ENCODE data around the gene MEIOB.
"Not testable (repeated sequence)": the region's sequence is repeated elsewhere in the genome, so short reads cannot be mapped to it uniquely, and the experiment has no call there.

MEIOB gene

GRCh38 chr16:1808691-1809090, 63.3 kb downstream of the MEIOB start:
- no peak overlapping the region for H3K27ac ChIP-seq (ENCODE audit: low read length)

GRCh38 chr16:1807626-1808025, 64.3 kb downstream of the MEIOB start:
- Histone ChIP-seq H3K27ac (ENCODE audit: low read length) (no peak overlapping the region), H3K9ac (ENCODE audit: low read length) (no peak overlapping the region), H2AFZ (ENCODE audit: low read length) (no peak overlapping the region), H3K36me3 (replicated peaks; ENCODE audit: insufficient read depth, low read length) (no peaks in the 10 kb centered on the region), H3K79me2 (ENCODE audit: low read length) (no peaks in the 10 kb centered on the region), H3K4me3 (ENCODE audit: low read length) (no peak overlapping the region), H3K4me2 (ENCODE audit: low read depth, low read length) (no peak overlapping the region), H3K9me2 (replicated peaks; ENCODE audit: insufficient read depth, low read length) (no peaks in the 10 kb centered on the region), H3K27me3 (replicated peaks; ENCODE audit: insufficient read depth, low read length) (no peaks in the 10 kb centered on the region), H3F3A (ENCODE audit: insufficient read depth, low read length) (no peaks in the 10 kb centered on the region), H4K20me1 (ENCODE audit: insufficient read depth, low read length) (no peaks in the 10 kb centered on the region), H3K4me1 (ENCODE audit: low read length) (no peaks in the 10 kb centered on the region), H3K9me3 (replicated peaks; ENCODE audit: insufficient read depth, low read length) (no peaks in the 10 kb centered on the region)
- no peak for TF ChIP-seq CTCF (IDR thresholded peaks at IDR 0.05; ENCODE audit: low read length)
- no peak for TF ChIP-seq EZH2phosphoT487 (IDR thresholded peaks at IDR 0.05; ENCODE audit: low read length)
- no peak for TF ChIP-seq EZH2 (optimal IDR thresholded peaks at IDR 0.05; ENCODE audit: low read depth, low read length)
- DNase-seq = no peak

More at GRCh38 chr16:1808691-1809090, 63.3 kb downstream of the MEIOB start:
- H3K36me3 ChIP-seq (replicated peaks; ENCODE audit: insufficient read depth, low read length) = no peaks in the 10 kb centered on the region
- H3K9me2 ChIP-seq (replicated peaks; ENCODE audit: insufficient read depth, low read length) = no peaks in the 10 kb centered on the region
- no peaks in the 10 kb centered on the region for H3K9me3 ChIP-seq (replicated peaks; ENCODE audit: insufficient read depth, low read length)
- no peaks in the 10 kb centered on the region for H3K27me3 ChIP-seq (replicated peaks; ENCODE audit: insufficient read depth, low read length)
- H2AFZ ChIP-seq (ENCODE audit: low read length) = no peak overlapping the region
- TF ChIP-seq EZH2phosphoT487 (IDR thresholded peaks at IDR 0.05; ENCODE audit: low read length) = no peak
- no peak overlapping the region for H3K9ac ChIP-seq (ENCODE audit: low read length)
- H3K4me2 ChIP-seq (ENCODE audit: low read depth, low read length) = no peak overlapping the region
- no peaks in the 10 kb centered on the region for H4K20me1 ChIP-seq (ENCODE audit: insufficient read depth, low read length)
- DNase-seq = no peak
- no peak overlapping the region for H3K4me3 ChIP-seq (ENCODE audit: low read length)
- no peaks in the 10 kb centered on the region for H3K4me1 ChIP-seq (ENCODE audit: low read length)
- H3F3A ChIP-seq (ENCODE audit: insufficient read depth, low read length) = no peaks in the 10 kb centered on the region
- peaks cover 4% of the 10 kb centered on the region; the same call in 1 of the 2 replicates for H3K79me2 ChIP-seq (ENCODE audit: low read length)

GRCh38 chr16:1800701-1801100, 71.3 kb downstream of the MEIOB start:
- DNase-seq = no peak
- no peak overlapping the region for H3K27ac ChIP-seq (ENCODE audit: low read length)

GRCh38 chr16:1799263-1799662, 72.7 kb downstream of the MEIOB start:
- not testable (repeated sequence) for H3K36me3 ChIP-seq (replicated peaks; ENCODE audit: insufficient read depth, low read length); H3K4me2 ChIP-seq (ENCODE audit: low read depth, low read length); H3K4me1 ChIP-seq (ENCODE audit: low read length); H3K27ac ChIP-seq (ENCODE audit: low read length); H3K27me3 ChIP-seq (replicated peaks; ENCODE audit: insufficient read depth, low read length); DNase-seq; H3K9me2 ChIP-seq (replicated peaks; ENCODE audit: insufficient read depth, low read length); H3F3A ChIP-seq (ENCODE audit: insufficient read depth, low read length); H2AFZ ChIP-seq (ENCODE audit: low read length); H3K9me3 ChIP-seq (replicated peaks; ENCODE audit: insufficient read depth, low read length); H3K9ac ChIP-seq (ENCODE audit: low read length); H4K20me1 ChIP-seq (ENCODE audit: insufficient read depth, low read length); H3K79me2 ChIP-seq (ENCODE audit: low read length); H3K4me3 ChIP-seq (ENCODE audit: low read length)

More at GRCh38 chr16:1800701-1801100, 71.3 kb downstream of the MEIOB start:
- no peak overlapping the region for H2AFZ ChIP-seq (ENCODE audit: low read length)
- H3K9ac ChIP-seq (ENCODE audit: low read length) = no peak overlapping the region
- H3K79me2 ChIP-seq (ENCODE audit: low read length) = no peaks in the 10 kb centered on the region
- H4K20me1 ChIP-seq (ENCODE audit: insufficient read depth, low read length) = no peaks in the 10 kb centered on the region
- no peaks in the 10 kb centered on the region for H3F3A ChIP-seq (ENCODE audit: insufficient read depth, low read length)
- H3K27me3 ChIP-seq (replicated peaks; ENCODE audit: insufficient read depth, low read length) = no peaks in the 10 kb centered on the region
- H3K9me3 ChIP-seq (replicated peaks; ENCODE audit: insufficient read depth, low read length) = no peaks in the 10 kb centered on the region
- no peak for TF ChIP-seq CTCF (IDR thresholded peaks at IDR 0.05; ENCODE audit: low read length)
- TF ChIP-seq EZH2 (optimal IDR thresholded peaks at IDR 0.05; ENCODE audit: low read depth, low read length) = no peak
- no peak for TF ChIP-seq EZH2phosphoT487 (IDR thresholded peaks at IDR 0.05; ENCODE audit: low read length)
- H3K9me2 ChIP-seq (replicated peaks; ENCODE audit: insufficient read depth, low read length) = no peaks in the 10 kb centered on the region
- no peak overlapping the region for H3K4me3 ChIP-seq (ENCODE audit: low read length)
- H3K36me3 ChIP-seq (replicated peaks; ENCODE audit: insufficient read depth, low read length) = no peaks in the 10 kb centered on the region
- no peak overlapping the region for H3K4me2 ChIP-seq (ENCODE audit: low read depth, low read length)
- no peaks in the 10 kb centered on the region for H3K4me1 ChIP-seq (ENCODE audit: low read length)
